Sigmoid colon (tissue), 3 donors: Measurements from ENCODE around the gene SLC50A1.

Experiments used
- POLR2A ChIP-seq, 2 donors: fragments of 450-650 bp; IDR thresholded peaks; one replicate each; pipeline ENCODE4 v1.6.1; 2016; ENCODE audit warnings: antibody characterized with exemption in 2 of 2, mild to moderate bottlenecking in 2 of 2, moderate library complexity in 2 of 2
- TF ChIP-seq, protein P1 (sequence below), 4 experiments: fragments of 450-650 bp in 3 of 4; fragments of 200-600 bp in 1 of 4; IDR thresholded peaks; one replicate each; pipeline ENCODE4 v1.5.1; 2016 to 2019; ENCODE audit warnings: antibody characterized with exemption in 4 of 4, mild to moderate bottlenecking in 3 of 4, moderate library complexity in 2 of 4

DNA sequence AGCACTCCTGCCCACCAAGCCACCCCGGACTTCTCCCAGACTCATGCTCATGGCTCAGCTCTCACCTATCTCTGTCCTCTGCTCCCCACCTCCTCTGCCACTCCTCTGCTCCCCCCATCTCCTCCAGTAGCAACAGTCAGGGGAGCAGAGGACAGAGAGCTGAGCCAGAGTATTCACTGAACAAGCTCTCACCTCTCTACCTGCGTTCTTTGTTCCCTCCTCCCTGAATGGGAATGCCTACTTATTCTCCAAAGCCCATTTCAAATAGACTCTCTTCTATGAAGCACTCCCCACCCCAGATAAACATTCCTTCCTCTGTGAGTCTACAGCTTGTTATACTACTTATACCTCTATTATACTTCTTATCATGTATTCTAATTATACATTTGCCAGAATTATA is 14.4 kb upstream of the SLC50A1 start:
- TF ChIP-seq, protein P1, sequence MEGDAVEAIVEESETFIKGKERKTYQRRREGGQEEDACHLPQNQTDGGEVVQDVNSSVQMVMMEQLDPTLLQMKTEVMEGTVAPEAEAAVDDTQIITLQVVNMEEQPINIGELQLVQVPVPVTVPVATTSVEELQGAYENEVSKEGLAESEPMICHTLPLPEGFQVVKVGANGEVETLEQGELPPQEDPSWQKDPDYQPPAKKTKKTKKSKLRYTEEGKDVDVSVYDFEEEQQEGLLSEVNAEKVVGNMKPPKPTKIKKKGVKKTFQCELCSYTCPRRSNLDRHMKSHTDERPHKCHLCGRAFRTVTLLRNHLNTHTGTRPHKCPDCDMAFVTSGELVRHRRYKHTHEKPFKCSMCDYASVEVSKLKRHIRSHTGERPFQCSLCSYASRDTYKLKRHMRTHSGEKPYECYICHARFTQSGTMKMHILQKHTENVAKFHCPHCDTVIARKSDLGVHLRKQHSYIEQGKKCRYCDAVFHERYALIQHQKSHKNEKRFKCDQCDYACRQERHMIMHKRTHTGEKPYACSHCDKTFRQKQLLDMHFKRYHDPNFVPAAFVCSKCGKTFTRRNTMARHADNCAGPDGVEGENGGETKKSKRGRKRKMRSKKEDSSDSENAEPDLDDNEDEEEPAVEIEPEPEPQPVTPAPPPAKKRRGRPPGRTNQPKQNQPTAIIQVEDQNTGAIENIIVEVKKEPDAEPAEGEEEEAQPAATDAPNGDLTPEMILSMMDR (IDR thresholded peaks at IDR 0.05), result no peak
- no peak for TF ChIP-seq POLR2A (IDR thresholded peaks at IDR 0.05)
